GM10847 (cell line): Measurements from ENCODE around the gene GFOD1.

ENCODE experiments used
- POLR2A ChIP-seq: IDR thresholded peaks from 2 replicates; pipeline ENCODE4 v1.6.1; 2011; ENCODE audit not compliant: insufficient read length; ENCODE audit errors: extremely low read depth

The GFOD1 gene

GRCh38 chr6:13417431-13417830, 70.0 kb downstream of the GFOD1 start:
- TF ChIP-seq POLR2A: no peak

DNA sequence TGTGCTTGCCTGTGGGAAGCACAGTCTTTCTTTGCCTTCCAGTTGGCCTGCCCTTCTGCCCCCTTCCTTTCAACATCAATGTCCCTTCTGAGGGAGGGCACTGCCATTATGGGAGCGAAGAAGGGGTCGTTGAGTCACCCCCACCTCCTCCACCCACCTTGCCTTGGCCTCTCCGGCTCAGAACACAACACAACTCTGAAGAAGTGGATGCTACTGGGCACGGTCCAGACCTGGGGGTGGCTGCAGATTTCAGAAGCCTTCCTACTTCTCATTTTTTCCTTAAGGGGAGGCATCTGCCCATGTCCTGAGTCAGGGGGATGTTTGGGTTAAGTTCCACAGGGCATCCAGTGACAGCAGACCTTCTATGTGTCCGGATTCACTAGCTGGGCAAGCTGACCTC, 72.1 kb downstream of the GFOD1 start:
- TF ChIP-seq POLR2A: no peak

DNA sequence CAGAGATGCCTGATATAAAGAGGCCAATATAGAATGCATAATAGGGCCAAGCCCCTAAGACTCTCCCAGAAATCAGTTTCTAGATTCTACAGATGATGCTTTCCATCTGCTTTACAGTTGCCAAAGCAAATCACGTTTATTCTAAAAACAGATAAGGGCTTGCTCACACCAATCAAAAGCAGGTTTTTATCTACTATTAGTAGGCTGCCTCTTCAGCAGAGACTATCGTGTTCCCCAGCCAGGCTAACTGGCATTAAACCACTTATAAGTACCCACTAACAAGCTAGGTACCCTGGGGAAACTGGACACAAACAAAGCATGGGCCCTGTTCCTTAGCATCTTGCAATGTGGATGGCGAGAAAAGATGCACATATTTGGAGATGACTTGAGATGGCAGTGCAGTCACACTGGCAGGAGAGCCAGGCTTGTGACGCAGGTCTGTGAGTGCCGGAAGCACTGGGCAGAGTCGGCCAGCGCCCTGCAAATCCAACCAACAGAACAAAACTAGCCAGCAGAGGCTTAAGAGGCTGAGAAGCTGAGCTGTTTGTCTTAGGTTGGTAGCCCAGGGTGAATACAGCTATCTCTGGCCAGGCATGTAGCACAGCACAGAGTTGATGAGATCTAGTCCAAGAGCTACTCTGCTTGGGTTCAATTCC, 73.4 kb downstream of the GFOD1 start:
- no peak for TF ChIP-seq POLR2A

DNA sequence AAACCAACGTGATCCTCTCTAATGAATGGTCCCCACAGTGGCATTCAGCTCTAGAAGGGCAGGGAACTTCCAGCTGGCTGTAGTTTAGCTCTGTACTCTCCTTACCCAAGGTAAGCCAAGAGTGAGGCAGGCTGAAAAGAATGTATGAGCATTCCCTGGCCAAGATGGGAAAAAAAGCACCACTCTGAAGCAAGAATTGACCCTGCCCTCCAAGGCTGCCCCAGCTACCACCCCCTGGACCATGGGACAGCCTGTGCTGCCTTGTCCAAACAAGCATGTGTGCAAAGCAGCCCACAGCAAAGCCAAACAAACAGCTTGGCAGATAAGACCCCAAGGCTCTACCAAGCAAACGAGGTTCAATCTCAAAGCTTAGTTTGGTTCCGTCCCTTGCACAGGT, 73.9 kb downstream of the GFOD1 start:
- no peak for TF ChIP-seq POLR2A

DNA sequence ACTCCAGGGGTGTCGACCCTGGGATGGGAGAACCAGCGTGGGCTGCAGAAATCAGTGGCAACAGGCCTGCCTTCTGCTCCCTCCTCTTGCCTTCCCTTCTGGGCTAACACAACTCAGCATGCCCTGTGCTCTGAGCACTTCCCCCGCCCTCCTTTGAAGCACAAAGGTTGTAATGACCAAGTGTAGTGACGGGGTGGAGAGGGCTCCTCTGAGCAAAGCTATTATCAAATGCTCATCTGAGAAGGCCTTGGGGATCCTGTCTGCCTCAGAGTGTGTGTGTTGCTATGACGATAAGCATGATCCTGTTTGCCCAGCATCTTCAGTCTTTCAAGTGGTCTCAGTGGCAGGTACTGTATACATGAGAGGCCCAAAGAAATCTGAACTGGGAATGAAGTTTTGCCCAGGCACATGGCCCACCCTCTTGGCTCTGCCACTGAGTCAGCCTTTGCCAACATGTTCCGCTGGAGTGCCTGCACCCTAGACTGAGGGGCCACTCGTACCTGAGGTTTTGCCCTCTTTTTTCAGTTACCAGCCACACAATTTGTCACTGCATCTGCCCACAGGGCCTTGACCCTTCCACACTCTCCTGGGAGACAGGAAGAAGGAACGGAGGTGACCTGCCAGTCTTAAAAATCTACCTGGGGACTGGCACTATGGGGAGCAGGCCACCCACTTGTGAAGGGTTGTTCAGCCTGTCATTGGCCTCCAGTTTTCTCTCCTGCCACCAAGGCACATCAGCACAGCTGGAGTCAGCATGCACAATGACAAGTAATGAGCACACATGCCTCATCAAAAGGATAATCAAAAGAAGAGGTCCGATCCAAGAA, 74.5 kb downstream of the GFOD1 start:
- no peak for TF ChIP-seq POLR2A

GRCh38 chr6:13412211-13412610, 75.2 kb downstream of the GFOD1 start:
- no peak for TF ChIP-seq POLR2A

GRCh38 chr6:13411484-13411883, 75.9 kb downstream of the GFOD1 start:
- no peak for TF ChIP-seq POLR2A

DNA sequence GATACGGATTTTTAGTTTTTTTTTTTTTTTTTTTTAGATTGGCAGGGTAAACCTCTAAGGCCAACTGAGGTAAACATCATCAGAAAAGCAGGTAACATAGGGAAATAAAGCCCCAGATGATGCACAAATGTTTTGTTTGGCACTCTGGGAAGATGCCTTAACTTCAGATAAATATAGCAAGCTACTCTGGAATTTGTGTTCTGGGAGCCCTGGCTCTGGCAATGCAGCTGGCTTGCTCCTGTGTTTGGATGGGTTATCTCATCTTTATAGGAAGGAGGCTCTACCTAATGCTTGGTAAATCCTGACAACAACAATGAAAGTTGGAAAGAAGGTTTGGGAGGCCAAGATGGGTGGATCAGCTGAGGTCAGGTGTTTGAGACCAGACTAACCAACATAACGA, 77.4 kb downstream of the GFOD1 start:
- TF ChIP-seq POLR2A: no peak

DNA sequence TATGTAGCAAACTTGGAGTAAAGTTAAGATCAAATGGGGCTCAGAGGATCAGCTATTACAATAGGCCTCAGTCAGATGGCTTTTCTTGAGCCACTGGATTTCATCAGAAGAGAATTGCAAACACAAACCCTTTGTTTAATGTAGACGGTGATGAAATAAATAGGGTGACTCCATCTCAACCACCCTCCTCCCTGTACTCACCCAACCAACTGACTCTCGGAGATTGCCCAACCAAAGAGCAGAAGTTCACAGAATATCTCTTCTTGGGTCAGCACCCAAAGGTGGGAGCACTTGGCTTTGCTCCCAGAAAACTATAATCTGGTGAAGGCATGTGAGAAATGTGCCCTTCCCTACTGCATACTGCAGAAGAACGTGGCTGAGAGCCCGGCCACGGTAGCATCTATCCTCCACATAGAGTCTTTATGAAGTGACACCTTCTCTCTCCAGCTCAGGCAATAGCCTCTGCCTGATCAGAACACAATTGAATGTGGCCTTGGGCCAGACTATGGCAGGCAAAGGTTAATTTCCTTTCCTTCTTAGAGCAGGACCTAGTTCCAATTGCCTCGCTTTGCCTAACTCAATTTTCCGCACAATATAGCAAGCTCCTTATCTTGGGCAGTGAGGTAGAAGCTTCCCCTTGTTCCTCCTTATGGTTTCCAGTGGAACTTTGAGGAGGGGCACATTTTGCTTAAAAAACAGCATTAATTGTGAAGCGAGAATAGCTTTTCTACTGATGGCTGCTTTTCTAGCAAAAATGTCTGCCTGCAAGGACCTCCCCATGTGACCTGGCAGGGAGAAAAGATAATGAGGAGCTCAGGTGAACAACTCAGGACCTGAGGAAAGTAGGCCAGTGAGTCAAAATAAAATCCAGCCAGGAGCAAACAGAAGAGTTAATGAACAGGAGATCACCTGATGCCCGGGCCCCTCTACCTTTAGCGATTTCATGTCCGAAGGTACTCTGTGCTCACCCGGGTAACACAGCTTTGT, 79.4 kb downstream of the GFOD1 start:
- no peak for TF ChIP-seq POLR2A

DNA sequence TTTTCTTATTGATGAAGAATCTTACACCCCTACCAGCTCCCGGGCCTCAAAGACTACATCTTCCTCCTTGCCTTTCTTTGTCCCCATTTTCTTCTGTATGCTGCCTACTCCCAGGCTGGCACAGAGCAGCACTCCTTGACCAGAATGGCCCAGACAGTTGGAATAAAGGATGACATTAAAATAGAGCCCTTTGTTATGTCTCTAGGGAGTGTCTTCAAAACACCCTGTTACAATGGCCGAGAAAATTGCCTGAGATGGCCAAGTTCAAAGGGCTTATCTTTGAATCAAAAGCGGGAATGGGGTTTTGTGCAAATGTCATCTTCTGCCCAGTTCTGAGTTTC, 80.1 kb downstream of the GFOD1 start:
- TF ChIP-seq POLR2A: no peak

DNA sequence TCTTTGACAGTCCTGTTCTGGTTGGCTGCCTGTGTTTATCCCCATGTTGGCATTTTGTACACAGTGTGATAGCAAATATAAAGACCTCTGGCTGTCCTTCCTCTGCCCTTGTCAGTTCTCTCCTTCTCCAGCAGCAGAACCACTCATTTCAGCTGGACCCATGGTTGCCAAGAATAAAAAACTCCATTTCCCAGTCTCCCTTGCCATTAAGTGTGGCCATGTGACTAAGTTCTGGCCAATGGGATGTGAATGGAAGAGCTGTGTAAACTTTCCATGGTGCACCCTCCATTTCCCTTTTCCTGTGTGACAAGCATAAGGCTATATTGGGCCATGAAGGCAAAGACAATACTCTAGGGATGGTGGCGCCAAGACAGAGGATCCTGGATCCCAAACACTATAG, 80.6 kb downstream of the GFOD1 start:
- no peak for TF ChIP-seq POLR2A

- TF ChIP-seq POLR2A: no peak
Observed at GRCh38 chr6:13405961-13406477, 81.4 kb downstream of the GFOD1 start.

- no peak for TF ChIP-seq POLR2A
Observed at GRCh38 chr6:13404892-13405254, 82.5 kb downstream of the GFOD1 start.

GRCh38 chr6:13404228-13404891, 83.0 kb downstream of the GFOD1 start:
- no peak for TF ChIP-seq POLR2A

DNA sequence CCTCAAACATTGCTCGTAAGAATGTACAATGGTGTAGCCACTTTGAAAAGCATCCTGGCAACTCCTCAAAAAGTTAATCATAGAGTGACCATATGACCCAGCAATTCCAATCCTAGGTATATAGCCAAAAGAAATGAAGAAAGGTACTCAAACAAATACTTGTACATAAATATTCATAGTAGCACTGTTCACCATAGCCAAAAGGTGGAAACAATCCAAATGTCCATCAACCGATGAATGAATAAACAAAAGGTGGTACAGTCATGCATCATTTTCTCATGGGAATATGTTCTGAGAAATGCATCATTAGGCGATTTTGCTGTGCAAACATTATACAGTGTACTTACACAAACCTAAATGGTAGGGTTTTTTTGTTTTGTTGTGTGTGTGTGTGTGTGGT, 84.7 kb downstream of the GFOD1 start:
- TF ChIP-seq POLR2A: no peak
